ENCODE measurements around the gene FSTL4. TPM values are rescaled to one million over a fixed set of nuclear protein-coding genes. Genes with fewer than 3 reads are reported as not detected.
"Not testable (repeated sequence)": the region's sequence is repeated elsewhere in the genome, so short reads cannot be mapped to it uniquely, and the experiment has no call there.

The FSTL4 gene
- total and polyA plus RNA-seq, 2 donors from 2014 or later = 0.09 to 4.0 TPM

DNA sequence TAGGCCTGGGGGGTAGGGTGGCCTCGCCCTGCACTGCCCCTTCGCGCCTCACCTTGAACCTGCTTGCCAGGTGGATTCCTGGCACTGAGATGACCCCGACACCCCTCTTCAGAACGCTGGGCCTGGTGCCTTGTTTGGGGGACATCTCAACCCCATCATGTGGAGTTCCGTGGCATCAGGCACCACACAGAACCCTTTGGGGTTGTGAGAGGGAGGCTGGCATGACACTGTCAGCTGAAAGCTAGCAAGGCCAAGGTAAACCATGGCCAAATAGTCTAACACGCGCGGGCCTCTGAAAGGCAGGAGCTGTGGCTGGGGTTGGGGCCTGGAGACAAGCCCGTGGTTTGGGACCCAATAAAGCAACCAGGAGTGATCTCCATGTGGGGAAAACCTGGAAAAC is 163.2 kb downstream of the FSTL4 start:
- H3K9ac ChIP-seq (ENCODE audit: low read length in 3 of 3) = no peak overlapping the region
- intact Hi-C loops (cut with DNase I) = no loop called here
- FAIRE-seq = no peak
- no peaks in the 10 kb centered on the region for H3K4me1 ChIP-seq (ENCODE audit: control insufficient read depth in 2 of 3, insufficient read depth in 2 of 3, low read depth in 1 of 3, low read length in 3 of 3)
- no peak overlapping the region for H3K27ac ChIP-seq (ENCODE audit: low read depth in 2 of 2, low read length in 2 of 2)
- TF ChIP-seq, protein P1, sequence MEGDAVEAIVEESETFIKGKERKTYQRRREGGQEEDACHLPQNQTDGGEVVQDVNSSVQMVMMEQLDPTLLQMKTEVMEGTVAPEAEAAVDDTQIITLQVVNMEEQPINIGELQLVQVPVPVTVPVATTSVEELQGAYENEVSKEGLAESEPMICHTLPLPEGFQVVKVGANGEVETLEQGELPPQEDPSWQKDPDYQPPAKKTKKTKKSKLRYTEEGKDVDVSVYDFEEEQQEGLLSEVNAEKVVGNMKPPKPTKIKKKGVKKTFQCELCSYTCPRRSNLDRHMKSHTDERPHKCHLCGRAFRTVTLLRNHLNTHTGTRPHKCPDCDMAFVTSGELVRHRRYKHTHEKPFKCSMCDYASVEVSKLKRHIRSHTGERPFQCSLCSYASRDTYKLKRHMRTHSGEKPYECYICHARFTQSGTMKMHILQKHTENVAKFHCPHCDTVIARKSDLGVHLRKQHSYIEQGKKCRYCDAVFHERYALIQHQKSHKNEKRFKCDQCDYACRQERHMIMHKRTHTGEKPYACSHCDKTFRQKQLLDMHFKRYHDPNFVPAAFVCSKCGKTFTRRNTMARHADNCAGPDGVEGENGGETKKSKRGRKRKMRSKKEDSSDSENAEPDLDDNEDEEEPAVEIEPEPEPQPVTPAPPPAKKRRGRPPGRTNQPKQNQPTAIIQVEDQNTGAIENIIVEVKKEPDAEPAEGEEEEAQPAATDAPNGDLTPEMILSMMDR (IDR thresholded peaks at IDR 0.05; ENCODE audit: borderline replicate concordance, extremely low read depth, insufficient read depth) = no peak
- no peak overlapping the region for H3K4me3 ChIP-seq (ENCODE audit: low read length in 3 of 3)
- no peaks in the 10 kb centered on the region for H3K36me3 ChIP-seq (ENCODE audit: control insufficient read depth in 2 of 3, insufficient read depth in 3 of 3, low read length in 3 of 3)
- DNase-seq = no peak
- peaks cover 2% of the 10 kb centered on the region for H3K27me3 ChIP-seq (ENCODE audit: control insufficient read depth, insufficient read depth, low read length)
- H3K9me3 ChIP-seq (ENCODE audit: control insufficient read depth in 2 of 3, insufficient read depth in 1 of 3, low read length in 3 of 3) = no peaks in the 10 kb centered on the region

DNA sequence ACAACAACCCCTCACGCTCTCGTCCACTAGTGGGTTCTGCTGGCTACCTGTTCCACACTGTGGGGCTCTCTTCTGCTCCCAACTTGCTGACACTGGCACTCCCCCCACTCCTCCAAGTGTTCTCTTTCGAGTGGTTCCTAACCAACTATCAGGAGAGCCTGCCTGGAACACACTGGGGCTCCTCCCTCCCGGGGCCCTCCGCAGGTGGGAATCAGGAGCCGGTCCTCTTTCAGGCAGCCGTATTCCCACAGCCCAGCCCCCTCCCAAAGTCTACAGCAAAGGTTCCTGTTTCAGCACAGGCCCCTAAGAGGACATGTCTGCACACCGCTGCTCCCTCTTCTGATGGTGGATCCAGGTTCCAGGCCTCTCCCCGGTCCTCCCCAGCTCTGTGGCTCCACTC is 165.9 kb downstream of the FSTL4 start:
- H3K27ac ChIP-seq (ENCODE audit: low read depth in 2 of 2, low read length in 2 of 2) = no peak overlapping the region
- peaks cover 2% of the 10 kb centered on the region for H3K27me3 ChIP-seq (ENCODE audit: control insufficient read depth, insufficient read depth, low read length)
- H3K9me3 ChIP-seq (ENCODE audit: control insufficient read depth in 2 of 3, insufficient read depth in 1 of 3, low read length in 3 of 3) = no peaks in the 10 kb centered on the region
- H3K4me3 ChIP-seq (ENCODE audit: low read length in 3 of 3) = no peak overlapping the region
- no peak for DNase-seq
- no peak overlapping the region for H3K9ac ChIP-seq (ENCODE audit: low read length in 3 of 3)
- FAIRE-seq = no peak
- no peaks in the 10 kb centered on the region for H3K36me3 ChIP-seq (ENCODE audit: control insufficient read depth in 2 of 3, insufficient read depth in 3 of 3, low read length in 3 of 3)
- TF ChIP-seq, protein P1 (IDR thresholded peaks at IDR 0.05; ENCODE audit: borderline replicate concordance, extremely low read depth, insufficient read depth) = no peak
- no peaks in the 10 kb centered on the region for H3K4me1 ChIP-seq (ENCODE audit: control insufficient read depth in 2 of 3, insufficient read depth in 2 of 3, low read depth in 1 of 3, low read length in 3 of 3)
- intact Hi-C loops (cut with DNase I) = no loop called here

DNA sequence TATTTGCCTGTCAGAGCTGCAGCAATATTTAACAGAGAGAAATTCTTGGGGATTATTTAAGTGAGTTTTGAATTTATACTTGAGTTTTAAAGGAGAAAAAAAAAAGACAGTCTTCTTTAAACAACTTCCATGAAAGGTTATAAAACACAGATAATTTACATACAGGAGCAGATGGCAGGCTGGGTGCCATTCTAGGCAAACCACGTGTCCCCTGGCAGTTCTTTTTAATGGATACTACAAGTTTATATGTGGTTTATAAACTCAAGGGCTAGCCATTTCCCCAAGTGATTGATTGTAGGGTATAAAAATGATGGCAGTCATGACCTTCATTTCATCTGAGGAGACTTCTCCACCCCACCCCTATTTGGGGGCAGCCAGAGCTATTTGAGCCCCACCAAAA is 166.6 kb downstream of the FSTL4 start:
- no peak for FAIRE-seq

DNA sequence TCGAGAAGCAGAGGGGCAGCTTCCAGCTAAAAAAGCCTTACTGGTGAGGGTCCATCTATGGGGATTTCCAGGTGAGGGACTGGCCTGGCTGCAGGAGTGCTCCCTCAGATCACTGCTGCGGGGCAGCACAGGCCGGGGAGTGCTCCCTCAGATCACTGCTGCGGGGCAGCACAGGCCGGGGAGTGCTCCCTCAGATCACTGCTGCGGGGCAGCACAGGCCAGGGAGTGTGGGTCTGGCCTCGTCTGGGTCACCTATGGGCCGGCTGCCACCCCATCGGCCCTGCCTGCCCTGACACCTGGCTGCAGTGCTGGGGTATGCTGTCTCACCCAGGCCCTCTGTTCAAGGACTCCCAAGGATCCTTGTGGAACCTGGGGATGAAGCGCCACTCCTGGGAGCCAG is 167.1 kb downstream of the FSTL4 start:
- FAIRE-seq; intact Hi-C loops (cut with DNase I): not testable (repeated sequence)

More for the DNA sequence above, 166.6 kb downstream of the FSTL4 start:
- intact Hi-C loops (cut with DNase I) = no loop called here
- Histone ChIP-seq H3K27ac (ENCODE audit: low read depth in 2 of 2, low read length in 2 of 2) (no peak overlapping the region), H3K4me3 (ENCODE audit: low read length in 3 of 3) (no peak overlapping the region), H3K9ac (ENCODE audit: low read length in 3 of 3) (no peak overlapping the region), H3K4me1 (ENCODE audit: control insufficient read depth in 2 of 3, insufficient read depth in 2 of 3, low read depth in 1 of 3, low read length in 3 of 3) (no peaks in the 10 kb centered on the region), H3K27me3 (ENCODE audit: control insufficient read depth, insufficient read depth, low read length) (peaks cover 2% of the 10 kb centered on the region), H3K36me3 (ENCODE audit: control insufficient read depth in 2 of 3, insufficient read depth in 3 of 3, low read length in 3 of 3) (no peaks in the 10 kb centered on the region), H3K9me3 (ENCODE audit: control insufficient read depth in 2 of 3, insufficient read depth in 1 of 3, low read length in 3 of 3) (no peaks in the 10 kb centered on the region)
- no peak for DNase-seq
- TF ChIP-seq, protein P1 (IDR thresholded peaks at IDR 0.05; ENCODE audit: borderline replicate concordance, extremely low read depth, insufficient read depth) = no peak

More for the DNA sequence above, 167.1 kb downstream of the FSTL4 start:
- not testable (repeated sequence) for H3K9ac ChIP-seq (ENCODE audit: low read length in 3 of 3); H3K27ac ChIP-seq (ENCODE audit: low read depth in 2 of 2, low read length in 2 of 2); H3K27me3 ChIP-seq (ENCODE audit: control insufficient read depth, insufficient read depth, low read length); H3K4me3 ChIP-seq (ENCODE audit: low read length in 3 of 3); H3K9me3 ChIP-seq (ENCODE audit: control insufficient read depth in 2 of 3, insufficient read depth in 1 of 3, low read length in 3 of 3); H3K36me3 ChIP-seq (ENCODE audit: control insufficient read depth in 2 of 3, insufficient read depth in 3 of 3, low read length in 3 of 3); H3K4me1 ChIP-seq (ENCODE audit: control insufficient read depth in 2 of 3, insufficient read depth in 2 of 3, low read depth in 1 of 3, low read length in 3 of 3); DNase-seq
